ENCODE data around the gene SHH. TPM values are rescaled to one million over a fixed set of nuclear protein-coding genes. Genes with fewer than 3 reads are reported as not detected.

Gene SHH
- total RNA-seq, 1 experiment from 2014 or later = 22.9 TPM

- peaks cover 8% of the 10 kb centered on the region for H3K36me3 ChIP-seq (ENCODE audit: control insufficient read depth, insufficient read depth, low read length)
- ChIA-PET CTCF (interaction anchor here (0.6 kb wide), 1 partner anchor 353 kb away, joined by 5 read pairs; no protein-coding TSS in a partner anchor), POLR2A (no interaction called here)
- no peaks in the 10 kb centered on the region for H3K27me3 ChIP-seq (ENCODE audit: control insufficient read depth, insufficient read depth, low read length)
- ATAC-seq (no peak), DNase-seq (ENCODE audit: low read depth, low spot score) (no peak)
- intact Hi-C loops (cut with micrococcal nuclease; ENCODE audit: unreplicated experiment) (no loop called here), in situ Hi-C loops (cut with HindIII; ENCODE audit: low pct_unique_long_range_greater_than_20kb, low sequenced_read_pairs) (no loop called here)
- no peak for TF ChIP-seq CTCF (IDR thresholded peaks at IDR 0.05)
- BruUV-seq (replicated peaks) = no TSS peak
- H3K4me3 ChIP-seq (ENCODE audit: low read depth in 2 of 2, low read length in 2 of 2) = no peak overlapping the region
- H3K4me1 ChIP-seq (ENCODE audit: control insufficient read depth, insufficient read depth, low read length) = no peaks in the 10 kb centered on the region
- H3K9me3 ChIP-seq (ENCODE audit: control insufficient read depth, insufficient read depth, low read depth, low read length) = no peaks in the 10 kb centered on the region
- no peak overlapping the region for H3K27ac ChIP-seq (ENCODE audit: low read length)
These were observed 42.6 kb downstream of the SHH start for GRCh38 chr7:155769701-155770100.

- DNase-seq (ENCODE audit: low read depth, low spot score) = no peak
- peaks cover 8% of the 10 kb centered on the region for H3K36me3 ChIP-seq (ENCODE audit: control insufficient read depth, insufficient read depth, low read length)
- BruUV-seq (replicated peaks) = TSS peak; percentile 21
- in situ Hi-C loops (cut with HindIII; ENCODE audit: low pct_unique_long_range_greater_than_20kb, low sequenced_read_pairs) (no loop called here), intact Hi-C loops (cut with micrococcal nuclease; ENCODE audit: unreplicated experiment) (no loop called here)
- no peaks in the 10 kb centered on the region for H3K4me1 ChIP-seq (ENCODE audit: control insufficient read depth, insufficient read depth, low read length)
- no peak overlapping the region for H3K27ac ChIP-seq (ENCODE audit: low read length)
- no peak for ATAC-seq
- no peak for TF ChIP-seq POLR2AphosphoS5 (IDR thresholded peaks at IDR 0.05; ENCODE audit: low read depth, low read length)
- TF ChIP-seq SIN3A (IDR thresholded peaks at IDR 0.05; ENCODE audit: borderline replicate concordance, insufficient read depth, low read depth, low read length) = no peak
- TF ChIP-seq TCF7L2 (IDR thresholded peaks at IDR 0.05; ENCODE audit: low read depth, low read length) = no peak
- TF ChIP-seq REST (IDR thresholded peaks at IDR 0.05; ENCODE audit: insufficient read depth in 1 of 2, low read depth in 2 of 2, low read length in 1 of 2) = no peak
- no peak for TF ChIP-seq CTCF (IDR thresholded peaks at IDR 0.05)
- no peaks in the 10 kb centered on the region for H3K9me3 ChIP-seq (ENCODE audit: control insufficient read depth, insufficient read depth, low read depth, low read length)
- no peaks in the 10 kb centered on the region for H3K27me3 ChIP-seq (ENCODE audit: control insufficient read depth, insufficient read depth, low read length)
- ChIA-PET CTCF (interaction anchor here (0.6 to 1.5 kb wide), 3 partner anchors 17 to 386 kb away, joined by 3 to 4 read pairs (median 4); no protein-coding TSS in a partner anchor), POLR2A (no interaction called here)
- no peak overlapping the region for H3K4me3 ChIP-seq (ENCODE audit: low read depth in 2 of 2, low read length in 2 of 2)
These were observed 45.0 kb downstream of the SHH start for GRCh38 chr7:155766966-155767916.

Data from Panc1 (cell line).